ENCODE measurements around the gene IL31. TPM values are rescaled to one million over a fixed set of nuclear protein-coding genes. Genes with fewer than 3 reads are reported as not detected.

Gene IL31
- total RNA-seq = not detected in 2 replicates

DNA sequence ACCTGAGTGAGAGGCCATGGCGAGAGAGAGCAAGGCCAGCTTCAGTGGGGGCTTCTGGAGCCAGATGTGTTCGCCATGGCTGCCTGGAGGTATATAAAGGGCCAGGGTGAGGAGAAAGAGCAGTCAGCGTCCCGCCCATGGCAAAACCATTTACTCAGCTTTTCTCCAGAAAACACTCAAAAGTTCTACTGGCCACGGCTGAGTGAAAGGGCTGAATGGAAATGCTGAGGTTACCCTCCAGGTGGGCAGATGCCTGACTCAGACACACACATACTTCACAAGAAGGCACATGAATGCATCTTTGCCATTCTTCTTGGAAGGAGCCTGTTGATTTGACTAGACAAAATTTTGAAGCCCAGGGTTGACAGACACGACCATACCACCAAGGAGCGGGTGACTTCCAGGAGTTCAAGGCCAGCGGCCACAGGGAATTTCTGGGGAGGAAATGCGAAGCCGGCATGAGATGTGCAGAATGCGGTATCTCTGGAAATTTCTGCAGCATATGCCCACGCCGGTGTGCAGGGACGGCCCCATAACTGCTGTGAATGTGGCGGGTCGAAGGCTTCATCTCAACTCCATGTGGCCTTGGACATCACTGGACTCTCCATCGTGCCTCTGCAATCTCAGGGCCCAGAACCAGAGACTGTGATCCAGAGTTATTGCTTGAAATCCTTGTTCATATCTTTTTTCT lies at the start of gene IL31:
TSS of gene IL31 (minus strand) at position 67 of the 691 bp plus-strand sequence. CDS start at position 18, 49 bp downstream.

DNA sequence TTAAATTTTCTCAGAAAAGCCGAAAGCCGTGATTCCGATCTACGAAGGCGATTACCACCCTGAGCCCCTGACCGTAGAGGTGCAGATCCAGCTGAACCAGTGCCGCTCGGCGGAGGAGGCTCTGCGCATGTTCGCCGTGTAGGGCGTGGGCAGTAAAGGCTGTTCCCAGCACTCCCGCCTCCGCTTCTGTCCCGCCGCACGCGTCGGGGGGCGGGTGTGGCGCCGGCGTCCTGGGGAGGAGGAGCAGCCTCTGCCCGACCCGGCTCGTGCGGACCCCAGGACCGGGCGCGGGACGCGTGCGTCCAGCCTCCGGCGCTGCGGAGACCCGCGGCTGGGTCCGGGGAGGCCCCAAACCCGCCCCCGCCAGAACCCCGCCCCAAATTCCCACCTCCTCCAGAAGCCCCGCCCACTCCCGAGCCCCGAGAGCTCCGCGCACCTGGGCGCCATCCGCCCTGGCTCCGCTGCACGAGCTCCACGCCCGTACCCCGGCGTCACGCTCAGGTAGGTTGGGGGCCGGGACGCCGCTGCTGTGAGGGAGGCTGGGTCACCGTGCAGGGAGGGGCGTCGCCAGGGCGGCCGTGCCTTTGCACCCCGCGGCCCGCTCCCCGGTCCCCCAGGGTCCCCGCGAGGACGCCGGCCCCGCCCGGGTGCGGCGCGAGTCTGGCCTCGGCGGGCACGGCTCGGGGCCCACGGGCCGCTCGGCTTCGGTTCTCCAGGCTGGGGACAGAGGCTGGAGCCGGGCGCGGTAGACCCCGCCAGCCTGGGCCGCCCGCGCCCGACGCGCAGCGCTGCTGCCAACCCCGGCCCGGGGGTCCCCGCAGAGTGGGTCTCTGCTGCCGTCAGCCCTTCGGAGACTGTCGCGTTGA lies 29.5 kb upstream of the IL31 start, which contains the start of gene B3GNT4:
TSS of gene B3GNT4 (plus strand) at position 409 of the 866 bp plus-strand sequence. CDS start 910 bp downstream, outside the sequence.

DNA sequence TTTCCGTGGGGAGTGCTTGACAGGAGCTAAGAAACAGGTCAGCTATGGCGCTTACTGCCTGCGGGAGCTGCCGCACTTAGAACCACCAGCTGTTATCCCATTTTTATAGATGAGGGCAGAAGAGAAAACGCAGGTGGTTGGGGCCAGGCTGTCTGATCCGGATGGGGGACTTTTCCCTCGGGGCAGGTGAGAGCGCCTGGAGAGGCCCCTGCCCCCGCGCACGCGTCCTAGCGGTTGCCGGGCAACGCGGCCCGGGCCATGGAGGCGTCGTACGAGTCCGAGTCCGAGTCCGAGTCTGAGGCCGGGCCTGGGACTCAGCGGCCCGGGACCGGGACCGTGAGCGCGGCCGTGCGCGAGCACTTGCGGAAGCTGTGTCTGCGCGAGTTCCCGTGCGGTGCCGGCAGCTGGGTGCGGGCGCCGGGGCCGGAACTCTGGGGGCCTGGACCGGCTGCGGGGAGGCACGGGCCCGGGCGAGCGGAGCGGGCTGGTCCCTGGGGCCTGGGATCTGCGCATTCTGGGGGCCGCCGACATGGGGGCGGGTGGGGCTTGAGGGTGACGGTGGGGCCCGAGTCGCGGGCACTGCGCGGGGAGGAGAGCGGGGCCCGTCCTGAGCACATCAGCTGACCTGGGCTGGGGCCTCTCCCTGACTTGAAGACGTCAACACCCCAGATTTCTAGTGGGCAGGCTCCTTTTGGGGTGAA lies 9.0 kb upstream of the IL31 start, which contains the start of gene LRRC43:
TSS of gene LRRC43 (plus strand) at position 237 of the 701 bp plus-strand sequence. CDS start at position 259, 22 bp downstream.

Other genes starting within 250 kb of the IL31 start
- 3.4 and 6.1 TPM in 2 replicates for gene BCL7A, start 152.3 kb downstream of the IL31 start, total RNA-seq
- 7.0 and 7.7 TPM in 2 replicates for gene MLXIP, start 95.5 kb downstream of the IL31 start, total RNA-seq
- gene LRRC43, start 8.9 kb upstream of the IL31 start, total RNA-seq = 1.3 and 1.5 TPM in 2 replicates
- 0.34 and 0.59 TPM in 2 replicates for gene B3GNT4, start 29.5 kb upstream of the IL31 start, total RNA-seq
- gene DIABLO, start 51.8 kb upstream of the IL31 start, total RNA-seq = 53.8 and 60.1 TPM in 2 replicates
- gene VPS33A, start 92.3 kb upstream of the IL31 start, total RNA-seq = 15.3 and 15.5 TPM in 2 replicates
- gene CLIP1, start 248.4 kb upstream of the IL31 start, total RNA-seq = 24.7 and 29.4 TPM in 2 replicates